GM21529 (cell line): ENCODE data around the gene PHETA2.
A peak's percentile ranks its signal among the peaks of the same experiment; 100 is the strongest.
"Not testable (repeated sequence)": the region's sequence is repeated elsewhere in the genome, so short reads cannot be mapped to it uniquely, and the experiment has no call there.

Source experiments
- ATAC-seq: cut with Tn5 transposase; IDR thresholded peaks from one replicate; pipeline ENCODE4 v1.9.1; 2021; ENCODE audit not compliant: unreplicated experiment

The PHETA2 gene

GRCh38 chr22:42069801-42070516 lies 4.1 kb upstream of the PHETA2 start:
- ATAC-seq: peak; percentile 4

GRCh38 chr22:42070517-42071422 lies 3.3 kb upstream of the PHETA2 start, which contains the start of gene NAGA:
Gene NAGA (minus strand): TSS chr22:42070812. CDS start chr22:42070297, 515 bp downstream.
- ATAC-seq: peak; percentile 86

- not testable (repeated sequence) for ATAC-seq
Observed at GRCh38 chr22:42071508-42071907, 2.5 kb upstream of the PHETA2 start.

- ATAC-seq: no peak
Observed at GRCh38 chr22:42072606-42073330, 1.3 kb upstream of the PHETA2 start.

GRCh38 chr22:42073621-42074041 lies 417 bp upstream of the PHETA2 start:
- no peak for ATAC-seq

- ATAC-seq: no peak
Observed at GRCh38 chr22:42074846-42075676, 1.0 kb downstream of the PHETA2 start.

GRCh38 chr22:42076764-42077485 lies 2.9 kb downstream of the PHETA2 start:
- no peak for ATAC-seq

- ATAC-seq: no peak
Observed at GRCh38 chr22:42077486-42078125, 3.6 kb downstream of the PHETA2 start.

- ATAC-seq: no peak
Observed at GRCh38 chr22:42078469-42079318, 4.6 kb downstream of the PHETA2 start.

- peak; percentile 78 for ATAC-seq
Observed at GRCh38 chr22:42079319-42080251, 5.5 kb downstream of the PHETA2 start, which contains the start of gene SMDT1. Gene SMDT1 (plus strand): TSS chr22:42079700. CDS start chr22:42079769, 69 bp downstream.

- no peak for ATAC-seq
Observed at GRCh38 chr22:42080287-42080686, 6.2 kb downstream of the PHETA2 start.

GRCh38 chr22:42083119-42083518 lies 9.1 kb downstream of the PHETA2 start:
- no peak for ATAC-seq

GRCh38 chr22:42084874-42085273 lies 10.8 kb downstream of the PHETA2 start:
- no peak for ATAC-seq

GRCh38 chr22:42086051-42086450 lies 12.0 kb downstream of the PHETA2 start:
- no peak for ATAC-seq

- ATAC-seq: peak; percentile 92
Observed at GRCh38 chr22:42090596-42091454, 16.8 kb downstream of the PHETA2 start, which contains the start of gene NDUFA6. Gene NDUFA6 (minus strand): TSS chr22:42090772. CDS start chr22:42090744, 28 bp downstream.

GRCh38 chr22:42091455-42091782 lies 17.4 kb downstream of the PHETA2 start:
- no peak for ATAC-seq
